ENCODE data around the gene CHODL. TPM values are rescaled to one million over a fixed set of nuclear protein-coding genes. Genes with fewer than 3 reads are reported as not detected.

CHODL gene
- total RNA-seq, 1 experiment from 2014 or later, result not detected

DNA sequence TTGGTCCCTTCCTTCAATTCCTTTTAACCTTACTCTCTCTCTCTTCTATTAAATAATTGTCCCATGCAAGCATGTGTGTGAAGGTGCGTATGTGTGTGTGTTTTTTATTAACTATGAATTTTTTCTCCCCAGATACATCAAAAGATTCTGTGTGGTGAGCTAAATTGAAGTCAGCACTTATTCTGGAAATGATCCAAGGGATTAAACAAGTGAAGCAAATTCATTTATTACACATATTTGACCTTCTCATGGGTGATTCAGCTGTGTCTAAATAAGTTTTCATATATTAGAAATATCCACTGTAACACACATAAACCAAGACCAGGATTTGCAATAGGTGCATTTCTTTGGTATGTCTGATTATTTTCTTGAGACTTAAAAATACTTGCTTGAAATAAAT is 24.3 kb downstream of the CHODL start:
- H3K79me2 ChIP-seq (ENCODE audit: low read length), result no peaks in the 10 kb centered on the region
- no peak overlapping the region for H3K4me2 ChIP-seq (ENCODE audit: low read depth, low read length, poor library complexity, severe bottlenecking)
- H4K20me1 ChIP-seq (ENCODE audit: insufficient read depth, low read depth, low read length), result no peaks in the 10 kb centered on the region
- no peak for DNase-seq
- H3K9me2 ChIP-seq (replicated peaks; ENCODE audit: insufficient read depth, low read length), result no peaks in the 10 kb centered on the region
- no peak overlapping the region for H2AFZ ChIP-seq (ENCODE audit: low read length)
- H3K4me3 ChIP-seq (ENCODE audit: low read length), result no peak overlapping the region
- H3K4me1 ChIP-seq (ENCODE audit: low read length), result no peaks in the 10 kb centered on the region
- H3K9ac ChIP-seq (ENCODE audit: low read length), result no peak overlapping the region
- H3K36me3 ChIP-seq (ENCODE audit: insufficient read depth, low read length), result no peaks in the 10 kb centered on the region
- H3K27ac ChIP-seq (ENCODE audit: low read length), result no peak overlapping the region
- peaks cover 5% of the 10 kb centered on the region; the same call in 1 of the 2 replicates for H3K9me3 ChIP-seq (ENCODE audit: low read length)
- H3K27me3 ChIP-seq (ENCODE audit: low read length), result no peaks in the 10 kb centered on the region

DNA sequence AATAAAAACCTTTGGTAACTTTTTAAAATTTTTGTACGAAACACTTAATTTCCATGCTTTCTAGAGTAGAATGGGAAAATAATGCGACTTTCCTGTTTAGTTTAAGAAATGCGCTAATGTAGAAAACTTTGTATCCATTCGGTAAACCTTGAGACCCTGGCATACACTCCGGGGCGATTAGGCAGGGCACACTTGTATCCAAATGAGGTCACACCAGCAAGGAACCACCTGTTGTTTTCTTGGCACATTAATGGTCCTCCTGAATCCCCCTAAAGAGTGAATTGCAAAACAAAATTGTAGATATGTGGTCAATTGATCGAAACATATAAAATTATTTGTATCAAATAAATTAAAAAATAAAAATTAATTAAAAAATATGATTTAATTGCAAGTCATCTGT is 25.2 kb downstream of the CHODL start:
- Histone ChIP-seq H3K79me2 (ENCODE audit: low read length) (no peaks in the 10 kb centered on the region), H2AFZ (ENCODE audit: low read length) (no peak overlapping the region)

DNA sequence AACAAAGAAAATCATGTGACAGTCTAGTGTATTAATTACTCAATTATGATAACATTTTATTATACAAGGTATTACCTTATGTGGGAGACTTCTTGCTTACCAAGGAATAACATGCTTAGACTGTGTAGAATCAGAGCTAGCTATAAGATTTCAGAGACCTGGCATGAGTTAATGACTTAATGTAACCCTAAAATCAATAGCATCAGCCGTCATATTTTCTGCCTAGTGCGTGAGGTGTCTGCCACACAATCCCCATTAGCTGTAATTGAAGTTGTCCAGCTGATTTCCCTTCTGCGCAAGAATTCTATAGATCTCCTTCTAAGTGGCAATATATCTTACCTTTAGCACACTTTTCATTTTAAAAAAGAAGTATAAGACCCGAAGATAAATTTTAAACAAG is 28.8 kb downstream of the CHODL start:
- Histone ChIP-seq H3K79me2 (ENCODE audit: low read length) (no peaks in the 10 kb centered on the region), H3K27ac (ENCODE audit: low read length) (no peak overlapping the region), H3K4me2 (ENCODE audit: low read depth, low read length, poor library complexity, severe bottlenecking) (no peak overlapping the region), H3K4me1 (ENCODE audit: low read length) (no peaks in the 10 kb centered on the region), H3K27me3 (ENCODE audit: low read length) (no peaks in the 10 kb centered on the region), H3K9ac (ENCODE audit: low read length) (no peak overlapping the region), H2AFZ (ENCODE audit: low read length) (no peak overlapping the region), H3K4me3 (ENCODE audit: low read length) (no peak overlapping the region), H3K9me2 (replicated peaks; ENCODE audit: insufficient read depth, low read length) (no peaks in the 10 kb centered on the region), H4K20me1 (ENCODE audit: insufficient read depth, low read depth, low read length) (no peaks in the 10 kb centered on the region), H3K36me3 (ENCODE audit: insufficient read depth, low read length) (no peaks in the 10 kb centered on the region), H3K9me3 (ENCODE audit: low read length) (peaks cover 9% of the 10 kb centered on the region; the same call in 1 of the 2 replicates)
- DNase-seq, result no peak

More for the DNA sequence above, 25.2 kb downstream of the CHODL start:
- no peak overlapping the region for H3K4me3 ChIP-seq (ENCODE audit: low read length)
- no peak overlapping the region for H3K4me2 ChIP-seq (ENCODE audit: low read depth, low read length, poor library complexity, severe bottlenecking)
- no peaks in the 10 kb centered on the region for H4K20me1 ChIP-seq (ENCODE audit: insufficient read depth, low read depth, low read length)
- no peaks in the 10 kb centered on the region for H3K4me1 ChIP-seq (ENCODE audit: low read length)
- no peaks in the 10 kb centered on the region for H3K27me3 ChIP-seq (ENCODE audit: low read length)
- peaks cover 3% of the 10 kb centered on the region; the same call in 1 of the 2 replicates for H3K9me3 ChIP-seq (ENCODE audit: low read length)
- no peak overlapping the region for H3K27ac ChIP-seq (ENCODE audit: low read length)
- no peaks in the 10 kb centered on the region for H3K36me3 ChIP-seq (ENCODE audit: insufficient read depth, low read length)
- no peak overlapping the region for H3K9ac ChIP-seq (ENCODE audit: low read length)
- no peak for DNase-seq
- H3K9me2 ChIP-seq (replicated peaks; ENCODE audit: insufficient read depth, low read length), result no peaks in the 10 kb centered on the region

DNA sequence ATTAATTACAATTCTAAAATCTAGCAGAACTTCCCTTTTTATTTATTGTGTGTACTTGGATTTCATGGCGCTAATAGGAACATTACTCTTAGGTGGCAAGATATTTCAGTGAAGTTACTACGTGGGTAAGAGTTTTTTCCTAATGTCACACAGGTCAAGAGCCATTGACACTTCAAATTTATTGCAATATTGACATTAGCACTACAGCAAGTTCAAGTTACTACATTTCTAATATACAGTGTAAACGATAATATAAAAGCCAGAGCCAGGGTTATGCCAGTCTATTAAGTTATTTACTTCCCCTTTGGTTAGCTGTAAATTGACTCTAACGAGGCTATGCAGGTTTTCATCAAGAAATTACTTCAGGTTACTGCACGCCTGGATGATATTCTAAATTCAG is 29.7 kb downstream of the CHODL start:
- Histone ChIP-seq H3K27me3 (ENCODE audit: low read length) (no peaks in the 10 kb centered on the region), H3K4me1 (ENCODE audit: low read length) (no peaks in the 10 kb centered on the region), H3K9ac (ENCODE audit: low read length) (no peak overlapping the region), H3K4me3 (ENCODE audit: low read length) (no peak overlapping the region), H3K9me3 (ENCODE audit: low read length) (peaks cover 9% of the 10 kb centered on the region; the same call in 1 of the 2 replicates), H3K9me2 (replicated peaks; ENCODE audit: insufficient read depth, low read length) (no peaks in the 10 kb centered on the region), H3K4me2 (ENCODE audit: low read depth, low read length, poor library complexity, severe bottlenecking) (no peak overlapping the region), H3K27ac (ENCODE audit: low read length) (no peak overlapping the region), H3K36me3 (ENCODE audit: insufficient read depth, low read length) (no peaks in the 10 kb centered on the region), H2AFZ (ENCODE audit: low read length) (no peak overlapping the region), H4K20me1 (ENCODE audit: insufficient read depth, low read depth, low read length) (no peaks in the 10 kb centered on the region), H3K79me2 (ENCODE audit: low read length) (no peaks in the 10 kb centered on the region)
- DNase-seq, result no peak

DNA sequence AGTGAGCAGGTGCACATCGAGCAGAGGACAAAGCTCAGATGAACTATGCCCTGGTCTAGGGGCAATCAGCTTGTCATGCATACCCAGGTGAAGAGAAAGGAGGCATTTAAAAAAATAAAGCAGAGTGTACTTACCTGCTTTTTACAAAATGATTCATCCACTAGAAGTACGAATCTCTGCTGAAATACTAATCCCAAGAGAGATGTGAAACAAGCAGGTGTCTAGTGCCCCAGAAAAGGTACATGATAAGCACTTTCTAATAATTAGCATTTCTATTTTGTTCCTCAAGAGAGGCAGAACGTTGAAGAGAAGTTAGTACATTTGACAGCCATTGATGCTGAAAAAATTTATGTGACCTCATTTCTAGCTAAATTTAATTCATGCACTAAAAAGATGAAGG is 31.1 kb downstream of the CHODL start:
- peaks cover 7% of the 10 kb centered on the region; the same call in 1 of the 2 replicates for H3K9me3 ChIP-seq (ENCODE audit: low read length)
- no peak overlapping the region for H3K9ac ChIP-seq (ENCODE audit: low read length)
- no peaks in the 10 kb centered on the region for H4K20me1 ChIP-seq (ENCODE audit: insufficient read depth, low read depth, low read length)
- H3K4me3 ChIP-seq (ENCODE audit: low read length), result no peak overlapping the region
- H3K4me2 ChIP-seq (ENCODE audit: low read depth, low read length, poor library complexity, severe bottlenecking), result no peak overlapping the region
- no peak for DNase-seq
- no peak overlapping the region for H3K27ac ChIP-seq (ENCODE audit: low read length)
- H3K79me2 ChIP-seq (ENCODE audit: low read length), result no peaks in the 10 kb centered on the region
- no peak overlapping the region for H2AFZ ChIP-seq (ENCODE audit: low read length)
- no peaks in the 10 kb centered on the region for H3K4me1 ChIP-seq (ENCODE audit: low read length)
- H3K9me2 ChIP-seq (replicated peaks; ENCODE audit: insufficient read depth, low read length), result no peaks in the 10 kb centered on the region
- H3K36me3 ChIP-seq (ENCODE audit: insufficient read depth, low read length), result no peaks in the 10 kb centered on the region
- no peaks in the 10 kb centered on the region for H3K27me3 ChIP-seq (ENCODE audit: low read length)

DNA sequence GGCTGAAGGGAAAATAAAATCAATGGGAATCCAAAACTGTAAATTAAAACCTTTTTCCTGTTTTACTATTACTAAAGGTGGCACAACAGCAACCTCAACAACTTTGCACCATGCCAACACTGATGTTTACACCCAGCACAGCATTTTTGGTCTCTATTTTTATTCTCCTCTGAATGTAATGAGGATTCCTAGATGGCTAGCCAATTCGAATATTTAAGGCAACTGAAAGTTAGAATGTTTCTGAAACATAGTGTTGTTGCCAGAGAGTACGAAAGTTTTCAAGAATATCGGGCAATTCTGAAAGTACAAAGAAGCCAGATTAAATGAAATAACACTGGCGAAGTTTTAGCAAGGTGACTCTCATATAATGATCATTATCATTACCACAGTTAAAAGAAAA is 40.7 kb downstream of the CHODL start:
- no peak for DNase-seq
- Histone ChIP-seq H3K27me3 (ENCODE audit: low read length) (no peaks in the 10 kb centered on the region), H4K20me1 (ENCODE audit: insufficient read depth, low read depth, low read length) (no peaks in the 10 kb centered on the region), H3K4me2 (ENCODE audit: low read depth, low read length, poor library complexity, severe bottlenecking) (no peak overlapping the region), H2AFZ (ENCODE audit: low read length) (no peak overlapping the region), H3K9ac (ENCODE audit: low read length) (no peak overlapping the region), H3K27ac (ENCODE audit: low read length) (no peak overlapping the region), H3K36me3 (ENCODE audit: insufficient read depth, low read length) (no peaks in the 10 kb centered on the region), H3K4me1 (ENCODE audit: low read length) (no peaks in the 10 kb centered on the region), H3K9me2 (replicated peaks; ENCODE audit: insufficient read depth, low read length) (no peaks in the 10 kb centered on the region), H3K4me3 (ENCODE audit: low read length) (no peak overlapping the region), H3K9me3 (ENCODE audit: low read length) (peaks cover 11% of the 10 kb centered on the region), H3K79me2 (ENCODE audit: low read length) (no peaks in the 10 kb centered on the region)

- DNase-seq, result no peak
- H2AFZ ChIP-seq (ENCODE audit: low read length), result no peak overlapping the region
- H3K36me3 ChIP-seq (ENCODE audit: insufficient read depth, low read length), result no peaks in the 10 kb centered on the region
- H3K4me2 ChIP-seq (ENCODE audit: low read depth, low read length, poor library complexity, severe bottlenecking), result no peak overlapping the region
- H3K79me2 ChIP-seq (ENCODE audit: low read length), result no peaks in the 10 kb centered on the region
- no peak overlapping the region for H3K27ac ChIP-seq (ENCODE audit: low read length)
- peaks cover 8% of the 10 kb centered on the region for H3K9me3 ChIP-seq (ENCODE audit: low read length)
- no peaks in the 10 kb centered on the region for H3K9me2 ChIP-seq (replicated peaks; ENCODE audit: insufficient read depth, low read length)
- no peaks in the 10 kb centered on the region for H3K4me1 ChIP-seq (ENCODE audit: low read length)
- H3K4me3 ChIP-seq (ENCODE audit: low read length), result no peak overlapping the region
- H3K27me3 ChIP-seq (ENCODE audit: low read length), result no peaks in the 10 kb centered on the region
- H3K9ac ChIP-seq (ENCODE audit: low read length), result no peak overlapping the region
- H4K20me1 ChIP-seq (ENCODE audit: insufficient read depth, low read depth, low read length), result no peaks in the 10 kb centered on the region
Measured at GRCh38 chr21:18289876-18290275, 45.2 kb downstream of the CHODL start.

- Histone ChIP-seq H3K27ac (ENCODE audit: low read length) (no peak overlapping the region), H4K20me1 (ENCODE audit: insufficient read depth, low read depth, low read length) (no peaks in the 10 kb centered on the region), H3K27me3 (ENCODE audit: low read length) (no peaks in the 10 kb centered on the region), H3K4me2 (ENCODE audit: low read depth, low read length, poor library complexity, severe bottlenecking) (no peak overlapping the region), H3K9me3 (ENCODE audit: low read length) (0 out of 2 replicates have a peak, but pooled peaks cover 3% of the 10 kb centered on the region), H3K4me1 (ENCODE audit: low read length) (no peaks in the 10 kb centered on the region), H3K9me2 (replicated peaks; ENCODE audit: insufficient read depth, low read length) (no peaks in the 10 kb centered on the region), H3K36me3 (ENCODE audit: insufficient read depth, low read length) (no peaks in the 10 kb centered on the region), H3K79me2 (ENCODE audit: low read length) (no peaks in the 10 kb centered on the region), H2AFZ (ENCODE audit: low read length) (no peak overlapping the region), H3K9ac (ENCODE audit: low read length) (no peak overlapping the region), H3K4me3 (ENCODE audit: low read length) (no peak overlapping the region)
- no peak for DNase-seq
Measured at GRCh38 chr21:18294100-18294499, 49.5 kb downstream of the CHODL start.

DNA sequence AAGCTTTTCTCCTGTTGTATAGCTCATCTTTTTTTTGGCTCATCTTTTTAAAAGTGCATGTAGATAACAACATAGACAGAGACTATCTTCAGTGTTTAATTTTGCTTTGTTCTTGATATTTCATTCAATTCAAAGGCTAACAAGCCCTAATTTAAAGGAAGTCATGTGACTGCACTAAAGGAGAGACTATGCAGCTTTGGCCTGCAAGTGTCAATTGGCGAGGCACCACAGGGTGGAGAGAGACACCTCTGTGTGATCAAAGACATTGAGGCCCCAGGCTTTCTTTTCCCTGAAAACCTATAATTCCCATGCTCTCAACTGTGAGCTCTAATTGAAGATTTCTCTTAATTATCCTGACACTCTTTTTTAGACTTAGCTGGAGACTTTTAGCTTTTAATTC is 53.6 kb downstream of the CHODL start:
- Histone ChIP-seq H3K36me3 (ENCODE audit: insufficient read depth, low read length) (no peaks in the 10 kb centered on the region), H3K4me3 (ENCODE audit: low read length) (no peak overlapping the region), H4K20me1 (ENCODE audit: insufficient read depth, low read depth, low read length) (no peaks in the 10 kb centered on the region), H3K27ac (ENCODE audit: low read length) (no peak overlapping the region), H3K4me2 (ENCODE audit: low read depth, low read length, poor library complexity, severe bottlenecking) (no peak overlapping the region), H3K9me2 (replicated peaks; ENCODE audit: insufficient read depth, low read length) (no peaks in the 10 kb centered on the region), H3K9ac (ENCODE audit: low read length) (no peak overlapping the region), H2AFZ (ENCODE audit: low read length) (no peak overlapping the region), H3K79me2 (ENCODE audit: low read length) (no peaks in the 10 kb centered on the region), H3K27me3 (ENCODE audit: low read length) (no peaks in the 10 kb centered on the region), H3K4me1 (ENCODE audit: low read length) (no peaks in the 10 kb centered on the region), H3K9me3 (ENCODE audit: low read length) (no peaks in the 10 kb centered on the region)
- DNase-seq, result no peak
